Skeletal muscle satellite cell (primary cell): Measurements from ENCODE around the gene WWC1.
A peak's percentile ranks its signal among the peaks of the same experiment; 100 is the strongest.

Experiments
- H3K27me3 ChIP-seq: 2 replicates; pipeline ENCODE4 v1.7.0; 2013; ENCODE audit warnings: low read length; ENCODE audit not compliant: control insufficient read depth, insufficient read depth
- H3K36me3 ChIP-seq: 2 replicates; pipeline ENCODE4 v1.7.0; 2013; ENCODE audit warnings: mild to moderate bottlenecking, control low read depth, low read length; ENCODE audit not compliant: insufficient read depth
- H3K4me1 ChIP-seq: 2 replicates; pipeline ENCODE4 v1.7.0; 2013; ENCODE audit warnings: low read length; ENCODE audit not compliant: control insufficient read depth, insufficient read depth
- H3K4me2 ChIP-seq: 2 replicates; pipeline ENCODE4 v1.7.0; 2013; ENCODE audit warnings: mild to moderate bottlenecking, low read length
- H3K4me3 ChIP-seq: 2 replicates; pipeline ENCODE4 v1.7.0; 2013; ENCODE audit warnings: low read length
- H3K9ac ChIP-seq: 2 replicates; pipeline ENCODE4 v1.7.0; 2013; ENCODE audit warnings: mild to moderate bottlenecking, low read depth, low read length, moderate library complexity
- H3K9me3 ChIP-seq: replicated peaks from 2 replicates; pipeline ENCODE4 v1.7.0; 2013; ENCODE audit warnings: mild to moderate bottlenecking, control low read depth, low read length

The WWC1 gene

GRCh38 chr5:168287362-168287761 lies 4.1 kb upstream of the WWC1 start:
- Histone ChIP-seq H3K36me3 (no peaks in the 10 kb centered on the region), H3K27me3 (peaks cover 37% of the 10 kb centered on the region), H3K4me1 (no peaks in the 10 kb centered on the region), H3K4me3 (no peak overlapping the region), H3K9ac (no peak overlapping the region), H3K4me2 (no peak overlapping the region), H3K9me3 (peaks cover 5% of the 10 kb centered on the region)

GRCh38 chr5:168288349-168289245 lies 2.8 kb upstream of the WWC1 start:
- Histone ChIP-seq H3K27me3 (peaks cover 47% of the 10 kb centered on the region), H3K4me1 (no peaks in the 10 kb centered on the region), H3K4me2 (peak overlapping the region; percentile 59), H3K4me3 (no peak overlapping the region), H3K9me3 (peaks cover 5% of the 10 kb centered on the region), H3K9ac (no peak overlapping the region), H3K36me3 (no peaks in the 10 kb centered on the region)

GRCh38 chr5:168290902-168291341 lies 523 bp upstream of the WWC1 start:
- Histone ChIP-seq H3K9ac (no peak overlapping the region), H3K9me3 (no peaks in the 10 kb centered on the region), H3K27me3 (peaks cover 33% of the 10 kb centered on the region), H3K4me3 (peak overlapping the region; percentile 74), H3K36me3 (no peaks in the 10 kb centered on the region), H3K4me2 (peak overlapping the region; percentile 83), H3K4me1 (peaks cover 2% of the 10 kb centered on the region)

- Histone ChIP-seq H3K4me2 (peak overlapping the region; percentile 83), H3K4me3 (peak overlapping the region; percentile 74), H3K9me3 (no peaks in the 10 kb centered on the region), H3K9ac (peak overlapping the region; percentile 43), H3K27me3 (peaks cover 26% of the 10 kb centered on the region), H3K4me1 (peaks cover 2% of the 10 kb centered on the region), H3K36me3 (no peaks in the 10 kb centered on the region)
These were observed 730 bp downstream of the WWC1 start for GRCh38 chr5:168291964-168292785.

GRCh38 chr5:168292786-168293696 lies 1.6 kb downstream of the WWC1 start:
- Histone ChIP-seq H3K36me3 (no peaks in the 10 kb centered on the region), H3K9ac (no peak overlapping the region), H3K4me1 (peaks cover 2% of the 10 kb centered on the region), H3K4me3 (no peak overlapping the region), H3K27me3 (peaks cover 20% of the 10 kb centered on the region), H3K9me3 (no peaks in the 10 kb centered on the region), H3K4me2 (no peak overlapping the region)

GRCh38 chr5:168295574-168296201 lies 4.2 kb downstream of the WWC1 start:
- H3K9me3 ChIP-seq, result no peaks in the 10 kb centered on the region
- no peak overlapping the region for H3K9ac ChIP-seq
- no peak overlapping the region for H3K4me2 ChIP-seq
- peaks cover 2% of the 10 kb centered on the region for H3K4me1 ChIP-seq
- H3K4me3 ChIP-seq, result no peak overlapping the region
- H3K27me3 ChIP-seq, result peaks cover 15% of the 10 kb centered on the region
- no peaks in the 10 kb centered on the region for H3K36me3 ChIP-seq

- no peak overlapping the region for H3K9ac ChIP-seq
- no peak overlapping the region for H3K4me3 ChIP-seq
- H3K9me3 ChIP-seq, result no peaks in the 10 kb centered on the region
- H3K4me1 ChIP-seq, result peaks cover 2% of the 10 kb centered on the region
- no peak overlapping the region for H3K4me2 ChIP-seq
- H3K27me3 ChIP-seq, result peaks cover 15% of the 10 kb centered on the region
- no peaks in the 10 kb centered on the region for H3K36me3 ChIP-seq
These were observed 5.2 kb downstream of the WWC1 start for GRCh38 chr5:168296682-168297081.

- Histone ChIP-seq H3K4me3 (no peak overlapping the region), H3K4me2 (no peak overlapping the region), H3K9me3 (no peaks in the 10 kb centered on the region)
These were observed 7.5 kb downstream of the WWC1 start for GRCh38 chr5:168298949-168299348.

GRCh38 chr5:168299372-168299771 lies 7.9 kb downstream of the WWC1 start:
- Histone ChIP-seq H3K4me2 (no peak overlapping the region), H3K36me3 (no peaks in the 10 kb centered on the region), H3K4me1 (peaks cover 2% of the 10 kb centered on the region), H3K27me3 (no peaks in the 10 kb centered on the region), H3K4me3 (no peak overlapping the region), H3K9ac (no peak overlapping the region), H3K9me3 (no peaks in the 10 kb centered on the region)

More at GRCh38 chr5:168298949-168299348, 7.5 kb downstream of the WWC1 start:
- peaks cover 2% of the 10 kb centered on the region for H3K4me1 ChIP-seq
- peaks cover under 1% of the 10 kb centered on the region for H3K27me3 ChIP-seq
- no peaks in the 10 kb centered on the region for H3K36me3 ChIP-seq
- H3K9ac ChIP-seq, result no peak overlapping the region

- H3K4me3 ChIP-seq, result no peak overlapping the region
- H3K4me2 ChIP-seq, result no peak overlapping the region
- no peaks in the 10 kb centered on the region for H3K36me3 ChIP-seq
- no peaks in the 10 kb centered on the region for H3K27me3 ChIP-seq
- H3K4me1 ChIP-seq, result no peaks in the 10 kb centered on the region
- no peak overlapping the region for H3K9ac ChIP-seq
- no peaks in the 10 kb centered on the region for H3K9me3 ChIP-seq
These were observed 9.1 kb downstream of the WWC1 start for GRCh38 chr5:168300326-168301182.
